Activated CD4-positive, CD25-positive, alpha-beta regulatory T cell treated with anti-CD3 and anti-CD28 coated beads, Interleukin-2, amount 50 U/mL, for 72 hours (primary cell): ENCODE measurements around the gene SBK2.
"Not testable (repeated sequence)": the region's sequence is repeated elsewhere in the genome, so short reads cannot be mapped to it uniquely, and the experiment has no call there.

ENCODE experiments used
- DNase-seq: peaks from one replicate; pipeline ENCODE4 v3.0.0; 2021

SBK2 gene

DNA sequence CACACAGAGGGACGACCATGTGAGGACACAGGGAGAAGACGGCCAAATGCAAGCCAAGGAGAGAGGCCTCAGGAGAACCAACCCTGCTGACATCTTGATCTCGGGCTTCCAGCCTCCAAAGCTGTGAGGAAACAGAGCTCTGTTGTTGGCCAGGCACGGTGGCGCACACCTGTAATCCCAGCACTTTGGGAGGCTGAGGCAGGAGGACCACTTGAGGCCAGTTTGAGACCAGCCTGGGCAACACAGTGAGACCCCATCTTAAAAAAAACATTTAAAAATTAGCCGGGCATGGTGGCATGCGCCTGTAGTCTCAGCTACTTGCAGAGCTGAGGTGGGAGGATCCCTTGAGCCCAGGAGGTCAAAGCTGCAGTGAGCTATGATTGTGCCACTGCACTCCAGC, 2.7 kb downstream of the SBK2 start:
- not testable (repeated sequence) for DNase-seq

DNA sequence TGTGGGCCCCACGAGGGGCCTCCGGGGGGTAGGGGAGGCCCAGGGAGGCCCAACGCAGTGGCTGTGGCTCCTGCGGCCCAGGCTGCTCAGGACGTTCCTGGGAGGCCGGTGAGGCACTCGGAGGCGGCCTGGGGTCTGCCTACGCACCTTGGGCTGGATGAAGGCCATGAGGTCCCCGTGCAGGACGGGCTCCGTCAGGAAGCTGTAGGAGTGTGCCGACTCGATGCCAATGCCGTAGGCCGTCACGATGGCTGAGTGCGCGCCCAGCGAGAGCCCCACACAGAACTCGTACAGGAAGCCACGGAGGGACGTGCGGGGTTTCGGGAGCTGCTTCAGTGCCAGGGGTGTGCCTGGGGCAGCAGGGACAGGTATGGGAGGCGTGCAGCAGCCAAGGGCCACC, 5.9 kb downstream of the SBK2 start:
- DNase-seq: no peak

DNA sequence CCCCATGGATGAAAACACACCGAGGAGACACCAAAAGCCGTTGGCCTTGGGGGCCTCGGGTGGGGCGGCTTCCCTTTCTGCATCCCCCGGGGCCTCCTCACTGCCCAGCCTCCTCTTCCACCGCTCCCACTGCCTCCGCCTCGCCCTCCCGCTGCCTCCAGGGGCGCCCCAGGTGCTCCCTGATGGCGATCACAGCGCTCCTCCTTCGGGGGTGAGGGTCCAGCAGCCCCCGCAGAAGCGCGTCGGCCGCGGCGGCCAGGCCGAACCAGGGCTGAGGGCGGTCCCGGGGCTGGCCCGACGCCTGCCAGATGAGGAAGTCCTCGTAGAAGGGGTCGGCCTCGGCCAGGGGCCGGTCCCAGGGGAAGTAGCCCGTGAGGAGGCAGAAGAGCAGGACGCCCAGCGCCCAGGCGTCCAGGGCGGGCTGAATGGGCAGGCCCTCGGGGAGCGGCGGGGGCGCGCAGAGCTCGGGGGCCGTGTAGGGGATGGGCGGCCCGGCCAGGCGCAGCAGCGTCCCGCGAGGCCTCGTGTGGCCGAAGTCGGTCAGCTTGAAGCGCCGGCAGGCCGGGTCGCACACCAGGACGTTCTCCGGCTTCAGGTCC, 7.2 kb downstream of the SBK2 start:
- DNase-seq: no peak

DNA sequence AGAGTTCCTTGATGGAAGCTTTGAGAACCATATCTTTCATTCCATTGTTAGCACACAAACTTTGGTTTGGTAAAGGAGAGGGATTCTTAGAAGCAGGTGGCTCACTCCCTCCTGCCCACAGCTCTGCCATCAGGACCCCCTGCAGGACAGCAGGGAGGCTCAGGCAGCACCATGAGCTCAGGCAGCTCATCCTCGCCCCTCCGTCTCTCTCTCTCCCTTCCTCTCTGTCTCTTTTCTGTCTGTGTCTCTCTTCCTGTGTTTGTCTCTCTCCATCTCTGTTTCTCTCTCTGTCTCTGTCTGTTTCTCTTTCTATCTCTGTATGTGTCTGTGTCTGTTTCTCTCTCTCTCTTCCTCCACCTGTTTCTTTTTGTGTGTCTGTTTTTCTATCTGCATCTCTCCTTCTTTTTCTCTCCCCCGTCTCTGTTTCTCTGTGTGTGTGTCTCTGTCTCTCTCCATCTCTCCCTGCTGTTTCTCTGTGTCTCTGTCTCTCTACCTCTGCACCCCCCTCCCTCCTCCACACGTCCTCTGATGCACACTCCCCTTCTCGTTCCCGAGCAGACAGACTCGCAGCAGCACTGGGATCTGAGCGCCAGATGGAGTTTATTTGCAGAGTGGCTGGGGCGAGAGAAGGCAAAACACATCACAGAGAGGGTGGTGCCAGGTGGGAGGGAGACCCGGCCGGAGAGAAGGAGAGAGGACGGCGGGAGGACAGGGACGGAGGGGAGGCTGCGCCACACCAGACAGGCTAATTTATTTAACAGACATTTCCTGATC, 8.7 kb downstream of the SBK2 start:
- no peak for DNase-seq

DNA sequence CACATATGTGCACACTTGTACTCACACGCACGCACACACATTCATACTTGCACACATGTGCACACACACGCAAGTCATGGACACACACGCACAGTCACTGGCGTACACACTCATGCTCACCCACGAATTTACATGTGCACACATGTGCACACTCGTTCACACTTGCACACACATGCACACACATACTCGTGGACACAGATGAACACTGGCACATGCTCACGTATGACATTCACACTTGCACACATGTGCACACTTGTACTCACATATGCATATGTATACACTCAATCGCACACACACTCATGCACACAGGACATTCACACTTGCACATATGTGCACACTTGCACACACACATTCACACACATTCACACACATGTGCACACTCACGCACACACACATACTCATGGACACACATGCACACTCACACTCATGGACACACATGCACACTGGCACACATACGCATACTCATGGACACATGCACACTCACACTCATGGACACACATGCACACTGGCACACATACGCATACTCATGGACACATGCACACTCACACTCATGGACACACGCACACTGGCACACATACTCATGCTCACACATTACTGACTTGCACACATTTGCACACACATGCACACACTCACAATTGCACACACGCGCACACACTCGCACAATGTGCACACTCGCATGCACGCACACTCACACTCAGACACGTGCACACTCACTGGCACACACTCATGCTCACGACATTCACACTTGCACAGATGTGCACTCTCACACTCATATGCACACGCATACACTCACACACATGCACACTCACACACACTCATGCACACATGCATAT, 9.5 kb downstream of the SBK2 start:
- DNase-seq: no peak

DNA sequence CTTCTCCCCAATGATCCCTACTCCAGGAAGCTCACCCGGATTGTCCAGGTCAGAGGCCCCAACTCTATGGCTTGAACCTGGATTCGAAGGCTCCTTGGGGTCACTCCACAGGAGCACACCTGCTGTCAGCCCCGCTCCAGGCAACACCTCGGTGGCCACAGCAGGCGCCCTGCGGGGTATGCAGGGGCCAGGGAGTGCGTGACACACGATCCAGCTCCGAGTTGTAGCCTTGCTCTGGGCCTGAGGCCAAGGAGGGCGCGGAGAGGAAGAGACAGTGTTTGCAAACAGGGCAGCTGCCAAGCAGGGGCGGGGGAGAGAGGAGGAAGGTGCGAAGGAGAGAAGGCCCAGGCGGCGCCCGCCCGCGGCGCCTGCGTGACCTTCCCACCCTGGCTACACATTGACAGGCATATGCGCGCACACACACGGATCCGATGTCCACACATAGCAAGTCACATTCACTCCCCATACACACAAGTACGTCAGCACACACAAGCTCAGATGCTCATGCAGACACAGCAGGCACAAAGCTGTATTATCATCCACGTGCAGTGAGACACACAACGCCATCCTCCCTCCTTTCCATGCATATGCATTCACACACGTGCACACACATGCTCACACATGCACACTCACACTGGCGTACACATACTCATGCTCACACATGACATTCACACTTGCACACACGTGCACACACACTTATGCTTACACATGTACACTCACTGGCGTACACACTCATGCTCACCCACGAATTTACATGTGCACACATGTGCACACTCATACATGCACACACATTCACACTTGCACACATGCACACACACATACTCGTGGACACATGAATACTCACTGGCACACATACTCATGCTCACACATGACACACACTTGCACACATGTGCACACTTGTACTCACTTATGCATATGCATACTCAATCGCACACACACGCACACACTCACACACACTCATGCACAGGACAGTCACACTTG, 10.4 kb downstream of the SBK2 start:
- DNase-seq: no peak

DNA sequence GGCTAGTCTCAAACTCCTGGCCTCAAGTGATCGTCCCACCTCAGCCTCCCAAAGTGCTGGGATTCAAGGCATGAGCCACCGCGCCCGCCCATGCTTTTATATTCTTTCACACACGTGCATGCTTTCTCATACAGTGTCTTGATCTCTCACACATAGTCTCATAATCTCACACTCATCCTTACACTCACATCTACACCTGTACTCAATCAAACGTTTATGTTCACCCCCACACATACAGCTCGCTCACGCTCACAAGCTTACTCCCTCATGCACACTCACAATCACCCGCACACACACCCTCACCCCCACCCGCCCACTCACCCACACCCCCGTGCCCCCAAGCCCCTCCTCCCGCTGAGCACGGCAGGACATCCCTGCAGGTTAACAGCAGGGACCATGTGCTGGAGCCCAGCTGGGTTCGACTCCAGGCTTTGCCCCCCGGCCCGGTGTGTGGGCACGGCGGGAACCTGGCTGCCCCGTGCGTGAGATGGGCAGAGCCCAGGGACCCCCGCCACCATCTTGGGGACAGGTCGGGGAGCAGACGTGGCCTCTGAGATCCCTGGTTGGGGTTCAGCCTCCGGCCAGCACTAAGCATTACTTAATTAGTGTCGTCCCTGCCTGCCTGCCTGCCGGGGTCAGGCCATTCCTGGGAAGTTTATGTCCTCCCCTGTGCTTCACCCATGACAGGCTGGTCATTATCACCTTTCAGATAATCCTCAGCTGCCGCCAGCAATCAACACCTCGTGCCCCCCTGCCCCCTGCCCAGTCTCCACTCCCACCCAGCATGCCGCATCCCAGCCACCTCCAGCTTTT, 11.4 kb downstream of the SBK2 start:
- no peak for DNase-seq

DNA sequence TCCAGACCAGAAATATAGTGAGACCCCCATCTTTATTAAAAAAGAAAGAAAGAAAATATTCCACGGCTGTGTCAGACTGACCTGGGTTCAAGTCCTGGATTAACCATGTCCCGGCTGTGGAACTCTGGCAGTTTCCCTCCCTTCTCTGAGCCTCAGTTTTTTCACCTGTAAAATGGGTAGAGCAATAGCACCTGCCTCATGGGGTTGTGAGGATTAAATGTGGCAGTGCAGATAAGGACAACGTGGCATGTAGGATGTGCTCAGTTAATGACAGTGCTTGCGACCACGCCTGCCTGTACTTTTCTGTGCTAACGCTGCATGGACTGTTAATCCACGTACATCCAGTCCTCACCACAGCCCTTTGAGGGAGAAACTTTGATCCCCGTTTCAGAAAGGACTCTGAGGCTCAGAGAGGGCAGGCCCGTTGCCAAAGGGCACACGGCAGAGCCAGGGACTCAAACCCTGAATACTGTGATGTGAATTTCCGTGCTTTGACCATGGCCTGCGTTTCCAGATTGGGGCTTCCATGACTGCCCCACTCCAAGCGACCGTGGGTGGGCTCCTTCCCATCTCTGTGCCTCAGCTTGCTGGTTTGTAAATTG, 16.1 kb downstream of the SBK2 start:
- DNase-seq: no peak

DNA sequence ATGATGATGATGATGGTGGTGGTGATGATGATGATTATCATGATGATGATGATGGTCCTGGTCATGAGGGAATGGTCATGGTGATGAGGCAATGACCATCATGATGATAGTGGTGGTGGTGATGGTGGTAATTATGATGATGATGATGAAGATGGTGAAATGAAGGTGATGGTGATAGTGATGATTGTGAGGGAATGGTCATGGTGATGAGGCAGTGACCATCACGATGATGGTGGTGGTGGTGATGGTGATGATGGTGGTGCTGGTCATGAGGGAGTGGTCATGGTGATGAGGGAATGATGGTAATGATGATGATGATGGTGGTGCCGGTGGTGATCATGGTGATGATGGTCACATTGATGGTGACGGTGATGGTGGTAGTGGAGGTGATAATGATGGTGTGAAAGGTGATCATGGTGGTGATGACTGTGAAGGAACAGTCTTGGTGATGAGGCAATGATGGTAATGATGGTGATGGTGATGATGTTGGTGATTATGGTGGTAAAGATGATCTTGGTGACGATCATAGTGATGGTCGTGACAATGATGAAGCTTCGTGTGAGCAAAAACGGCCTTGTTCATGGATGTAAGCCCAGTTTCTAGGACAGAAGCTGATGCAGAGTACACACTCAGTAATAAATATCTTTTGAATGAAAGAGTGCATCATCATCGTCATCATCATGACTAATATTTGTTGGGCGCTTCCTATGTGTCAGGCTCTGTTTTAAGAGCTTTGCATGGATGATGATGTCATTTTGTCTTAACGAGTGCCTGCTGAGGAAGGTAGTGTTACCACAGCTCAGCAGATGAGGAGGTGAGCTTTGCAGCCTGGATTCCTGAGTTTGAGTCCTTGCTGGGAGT, 17.3 kb downstream of the SBK2 start:
- no peak for DNase-seq

DNA sequence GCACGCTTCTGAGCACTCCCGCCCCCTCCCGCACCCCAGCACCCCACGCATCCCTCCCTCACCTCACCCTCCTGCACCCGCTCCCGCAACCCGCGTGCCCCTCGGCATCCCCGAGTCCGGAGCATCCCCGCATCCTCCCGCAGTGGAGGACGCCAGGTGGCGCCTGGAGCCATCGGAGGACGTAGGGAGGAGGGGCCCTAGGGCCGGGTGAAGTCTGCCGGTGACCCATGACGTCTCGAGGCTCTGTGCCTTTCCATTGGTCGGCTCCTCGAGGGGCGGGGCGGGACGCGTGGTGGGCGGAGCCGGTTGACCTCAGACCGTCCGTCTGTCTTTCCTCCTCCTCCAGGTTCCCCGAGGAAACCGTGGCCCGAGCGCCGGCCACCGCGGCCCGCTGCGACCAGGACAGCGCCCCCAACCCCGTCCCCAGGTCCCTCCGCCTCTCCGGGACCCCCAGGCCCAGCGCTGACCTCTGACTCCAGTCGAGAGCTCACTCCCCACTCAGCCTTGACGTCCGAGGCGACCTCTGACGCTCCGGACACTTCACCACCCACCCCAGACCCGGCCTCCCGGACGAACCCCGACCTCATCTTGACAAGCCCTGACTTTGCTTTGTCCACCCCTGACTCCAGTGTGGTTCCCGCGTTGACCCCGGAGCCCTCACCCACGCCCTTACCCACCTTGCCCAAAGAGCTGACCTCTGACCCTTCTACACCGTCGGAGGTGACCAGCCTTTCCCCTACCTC, 19.9 kb downstream of the SBK2 start:
- peak; percentile 96 for DNase-seq

DNA sequence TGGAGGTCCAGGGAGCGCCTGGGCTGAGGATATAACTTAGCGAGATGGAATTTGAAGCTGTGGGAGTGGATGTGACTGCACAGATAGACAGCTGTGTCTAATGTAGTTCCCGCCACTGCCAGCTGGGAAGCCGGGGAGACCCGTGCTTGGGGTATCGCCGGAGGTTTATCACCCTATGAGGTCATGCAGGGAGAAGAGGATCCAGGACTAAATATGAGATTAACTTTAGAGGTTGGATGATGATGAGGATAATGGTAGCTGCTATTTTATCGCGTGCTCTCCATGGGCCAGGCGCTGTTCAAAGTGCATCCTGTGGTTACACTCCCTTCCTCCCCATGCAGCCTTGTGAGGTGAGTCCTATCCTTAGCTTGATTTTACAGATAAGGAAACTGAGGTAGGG, 28.8 kb downstream of the SBK2 start:
- no peak for DNase-seq

DNA sequence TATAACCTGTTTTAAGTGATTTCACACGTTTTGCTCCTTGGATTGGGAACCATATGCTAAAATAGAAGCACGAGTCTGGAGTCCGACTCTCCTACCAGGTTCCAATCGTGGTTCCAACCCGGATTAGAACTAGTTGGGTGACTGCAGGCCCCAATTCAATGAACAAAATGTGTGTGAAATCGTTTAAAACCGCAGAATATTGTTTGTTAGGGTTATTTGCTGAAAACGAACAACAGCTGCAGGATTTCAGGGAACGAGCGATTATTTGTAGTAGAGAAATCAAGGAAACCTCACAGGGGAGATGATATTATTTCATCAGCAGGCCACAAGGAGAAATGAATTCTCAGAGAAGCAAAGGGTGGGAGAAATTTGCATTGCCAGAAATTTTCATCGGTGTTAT, 32.0 kb downstream of the SBK2 start:
- no peak for DNase-seq

DNA sequence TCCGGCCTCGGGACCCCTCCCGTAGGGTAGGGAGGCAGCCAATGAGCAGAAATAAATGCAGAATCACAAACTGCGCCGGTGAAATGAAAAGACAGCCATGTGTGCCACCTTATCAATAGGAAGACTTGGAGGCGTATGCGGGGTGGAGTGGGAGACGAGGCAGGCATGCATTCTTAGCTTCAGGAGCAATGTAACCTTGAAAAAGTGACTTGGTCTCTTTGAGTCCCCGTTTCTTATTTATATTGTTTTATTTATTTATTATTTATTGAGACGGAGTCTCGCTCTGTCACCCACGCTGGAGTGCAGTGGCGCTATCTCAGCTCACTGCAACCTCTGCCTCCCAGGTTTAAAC, 32.7 kb downstream of the SBK2 start:
- DNase-seq: no peak

DNA sequence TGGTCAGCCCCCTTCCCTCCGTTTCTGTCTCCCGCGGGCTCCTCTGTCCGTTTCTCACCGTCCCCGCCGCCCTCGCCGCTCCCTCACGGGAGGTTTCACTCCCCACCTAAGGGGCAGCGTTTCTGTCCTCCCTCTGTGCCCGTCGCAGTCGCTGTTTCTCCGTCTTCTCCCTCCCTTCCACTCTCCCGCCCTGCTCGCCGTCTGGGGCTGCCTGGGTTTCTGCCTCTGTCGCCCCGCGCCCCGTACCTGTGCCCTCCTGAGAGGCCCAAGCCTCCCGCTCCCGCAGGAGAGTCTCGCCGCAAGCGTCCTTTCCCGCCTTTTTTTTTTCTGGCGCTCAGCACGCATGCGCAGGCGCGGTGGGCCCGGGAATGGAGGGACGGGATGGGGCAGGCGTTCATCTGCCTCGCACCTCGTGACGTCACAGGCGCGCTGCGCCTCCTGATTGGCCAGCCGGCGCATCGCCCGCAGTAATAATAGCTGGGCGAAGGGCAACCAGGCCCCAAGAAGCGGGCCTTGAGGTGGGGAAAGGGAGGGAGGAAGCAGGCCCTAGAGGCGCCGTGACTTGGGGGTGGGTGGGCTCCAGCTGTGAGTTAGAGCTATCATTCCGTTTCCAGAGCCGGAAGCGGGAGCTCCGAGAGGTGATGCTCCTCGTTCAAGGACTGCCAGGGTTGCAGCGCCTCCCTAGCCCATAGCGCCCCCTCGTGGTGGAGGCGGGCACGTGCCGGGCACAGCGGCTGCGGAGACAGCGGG, 33.3 kb downstream of the SBK2 start:
- DNase-seq: peak; percentile 94

DNA sequence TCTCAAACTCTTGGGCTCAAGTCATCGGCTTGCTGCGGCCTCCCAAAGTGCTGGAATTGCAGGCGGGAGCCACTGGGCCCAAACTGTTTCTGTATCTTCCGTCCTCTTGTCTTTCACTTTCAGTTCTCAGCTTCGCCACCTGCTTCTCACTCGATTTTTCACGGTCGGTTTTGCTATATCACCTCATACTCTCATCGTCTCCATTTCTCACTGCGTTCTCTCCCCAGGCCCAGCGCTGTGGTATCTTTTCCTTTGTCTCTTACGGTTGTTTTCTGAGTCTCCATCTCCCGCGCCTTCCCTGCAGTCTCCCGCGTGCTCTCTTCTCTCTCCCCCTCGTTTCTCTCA, 33.8 kb downstream of the SBK2 start:
- DNase-seq: no peak

DNA sequence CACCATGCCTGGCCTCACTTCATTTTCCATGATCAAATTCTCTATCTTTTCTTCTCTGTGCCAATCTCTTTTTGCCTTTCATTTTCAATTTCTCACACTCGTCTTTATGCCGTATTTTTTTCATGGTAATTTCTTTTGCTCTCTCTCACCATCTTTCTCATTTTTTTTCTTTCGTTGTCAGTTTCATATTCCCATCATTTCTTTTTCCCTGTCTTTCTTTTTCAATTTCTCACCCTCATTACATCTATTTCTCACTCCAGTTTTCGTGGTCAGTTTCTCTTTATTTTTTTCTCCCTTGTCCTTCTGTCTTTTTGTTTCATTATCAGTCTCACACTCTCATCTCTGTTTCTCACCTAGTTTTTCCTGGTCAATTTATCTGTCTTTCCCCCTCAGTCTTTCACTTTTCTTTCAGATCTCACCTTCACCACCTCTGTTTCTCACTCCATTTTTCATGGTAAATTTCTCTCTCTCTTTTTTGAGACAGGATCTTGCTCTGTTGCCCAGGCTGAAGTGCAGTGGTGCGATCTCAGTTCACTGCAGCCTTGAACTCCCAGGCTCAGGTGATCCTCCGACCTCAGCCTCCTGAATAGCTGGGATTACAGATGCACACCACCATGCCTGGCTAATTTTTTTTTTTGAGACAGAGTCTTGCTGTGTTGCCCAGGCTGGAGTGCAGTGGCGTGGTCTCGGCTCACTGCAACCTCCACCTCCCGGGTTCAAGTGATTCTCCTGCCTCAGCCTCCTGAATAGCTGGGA, 34.6 kb downstream of the SBK2 start:
- DNase-seq: no peak

DNA sequence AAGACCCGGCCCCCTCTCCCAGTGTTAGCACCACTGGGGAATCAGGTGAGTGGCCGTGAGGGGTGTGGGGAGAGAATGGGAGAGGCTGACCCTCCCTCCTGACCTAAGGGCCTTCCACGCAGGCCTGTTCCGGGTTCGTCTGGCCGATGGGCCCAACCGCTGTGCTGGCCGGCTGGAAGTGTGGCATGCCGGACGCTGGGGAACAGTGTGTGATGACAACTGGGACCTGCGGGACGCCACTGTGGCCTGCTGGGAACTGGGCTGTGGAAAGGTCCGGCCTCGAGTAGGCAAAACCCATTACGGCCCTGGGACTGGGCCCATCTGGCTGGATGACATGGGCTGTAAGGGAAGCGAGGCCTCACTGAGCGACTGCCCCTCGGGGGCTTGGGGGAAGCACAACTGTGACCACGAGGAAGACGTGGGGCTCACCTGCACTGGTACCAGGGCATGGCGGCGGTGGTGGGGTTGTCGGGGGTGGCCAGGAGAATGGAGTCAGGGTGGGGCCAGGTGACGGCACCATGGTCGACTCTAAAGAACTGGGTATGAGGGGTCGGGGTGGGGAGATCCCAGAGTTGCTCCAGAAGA, 36.5 kb downstream of the SBK2 start:
- no peak for DNase-seq

DNA sequence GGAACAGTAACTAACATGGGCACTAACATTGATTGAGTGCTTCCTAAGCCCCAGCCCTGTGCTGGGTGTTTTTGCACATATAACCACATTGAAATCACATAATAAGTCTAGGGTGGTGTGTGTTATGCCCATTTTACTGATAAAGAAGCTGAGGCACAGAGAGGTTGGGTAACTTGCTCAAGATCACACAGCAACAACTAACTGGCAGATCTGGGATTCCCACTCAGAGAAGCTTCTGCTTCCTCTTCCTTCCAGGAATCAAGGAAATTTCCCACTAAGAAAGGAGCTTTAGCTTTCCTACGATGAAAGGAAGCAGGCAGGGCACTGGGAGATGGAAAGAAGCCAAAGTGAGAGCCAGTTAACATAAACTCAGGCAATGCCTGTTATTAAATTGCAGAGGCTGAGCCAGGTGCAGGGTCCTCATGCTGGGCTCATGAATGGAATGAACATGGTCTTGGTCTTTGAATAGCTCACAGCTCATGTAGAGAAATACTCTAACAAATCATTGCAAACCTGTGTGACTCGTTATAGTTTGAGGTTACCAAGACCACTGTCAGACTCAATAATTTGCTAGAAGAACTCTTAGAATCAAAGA, 38.6 kb downstream of the SBK2 start:
- no peak for DNase-seq
